WERI-Rb-1 (cell line): ENCODE measurements around the gene DENND2A.
"Not testable (repeated sequence)": the region's sequence is repeated elsewhere in the genome, so short reads cannot be mapped to it uniquely, and the experiment has no call there.

Experiments
- DNase-seq: peaks from one replicate; pipeline ENCODE4 v3.0.0-alpha.2; 2020
- H3K27ac ChIP-seq: fragments of 250-450 bp; sonication (Bioruptor Pico); 2 replicates; pipeline ENCODE4 v1.5.1; 2020; ENCODE audit warnings: mild to moderate bottlenecking, moderate library complexity
- H3K27me3 ChIP-seq: fragments of 250-450 bp; sonication (Bioruptor Pico); 2 replicates; pipeline ENCODE4 v1.5.1; 2021; ENCODE audit warnings: mild to moderate bottlenecking, low read depth, moderate library complexity; ENCODE audit not compliant: insufficient read depth, severe bottlenecking
- H3K36me3 ChIP-seq: fragments of 250-450 bp; sonication (Bioruptor Pico); 2 replicates; pipeline ENCODE4 v1.5.1; 2020; ENCODE audit warnings: mild to moderate bottlenecking, moderate library complexity
- H3K4me3 ChIP-seq: 2 replicates; pipeline ENCODE4 v1.5.1; 2011; ENCODE audit warnings: low read depth, mild to moderate bottlenecking, control low read depth, low read length
- H3K9me3 ChIP-seq: fragments of 250-450 bp; sonication (Bioruptor Pico); 2 replicates; pipeline ENCODE4 v1.5.1; 2021; ENCODE audit warnings: mild to moderate bottlenecking, moderate library complexity; ENCODE audit not compliant: severe bottlenecking
- TF ChIP-seq, protein P1 (sequence below): IDR thresholded peaks from 2 replicates; pipeline ENCODE4 v1.5.1; 2011; ENCODE audit warnings: low read depth, mild to moderate bottlenecking, control low read depth, inconsistent platforms, low read length

Gene DENND2A

DNA sequence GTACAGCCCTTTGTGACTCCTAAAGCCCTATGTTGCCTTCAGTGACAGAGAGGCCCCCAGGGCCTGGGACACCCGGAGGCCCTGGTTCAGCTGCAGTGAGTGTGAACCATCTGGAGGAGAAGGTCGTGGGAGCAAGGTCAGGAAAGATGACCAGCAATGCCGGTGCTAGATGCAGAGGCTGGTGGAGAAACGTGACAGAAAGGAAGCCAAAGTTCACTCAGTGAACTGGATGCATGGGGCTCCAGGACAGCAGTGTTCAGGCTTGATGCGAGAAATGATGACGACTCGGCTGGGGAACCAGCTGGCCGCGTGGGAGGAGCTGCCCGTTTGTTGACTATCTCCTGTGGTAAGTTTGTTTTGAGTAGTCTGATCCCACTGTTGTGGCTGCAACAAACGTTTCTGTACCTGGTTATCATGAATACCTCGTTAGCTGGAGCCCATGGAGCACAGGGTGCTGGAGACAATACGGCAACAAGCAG, 107.2 kb downstream of the DENND2A start:
- Histone ChIP-seq H3K27ac (no peak overlapping the region), H3K4me3 (no peak overlapping the region), H3K36me3 (peaks cover 33% of the 10 kb centered on the region), H3K9me3 (no peaks in the 10 kb centered on the region), H3K27me3 (no peaks in the 10 kb centered on the region)
- DNase-seq = no peak
- TF ChIP-seq, protein P1, sequence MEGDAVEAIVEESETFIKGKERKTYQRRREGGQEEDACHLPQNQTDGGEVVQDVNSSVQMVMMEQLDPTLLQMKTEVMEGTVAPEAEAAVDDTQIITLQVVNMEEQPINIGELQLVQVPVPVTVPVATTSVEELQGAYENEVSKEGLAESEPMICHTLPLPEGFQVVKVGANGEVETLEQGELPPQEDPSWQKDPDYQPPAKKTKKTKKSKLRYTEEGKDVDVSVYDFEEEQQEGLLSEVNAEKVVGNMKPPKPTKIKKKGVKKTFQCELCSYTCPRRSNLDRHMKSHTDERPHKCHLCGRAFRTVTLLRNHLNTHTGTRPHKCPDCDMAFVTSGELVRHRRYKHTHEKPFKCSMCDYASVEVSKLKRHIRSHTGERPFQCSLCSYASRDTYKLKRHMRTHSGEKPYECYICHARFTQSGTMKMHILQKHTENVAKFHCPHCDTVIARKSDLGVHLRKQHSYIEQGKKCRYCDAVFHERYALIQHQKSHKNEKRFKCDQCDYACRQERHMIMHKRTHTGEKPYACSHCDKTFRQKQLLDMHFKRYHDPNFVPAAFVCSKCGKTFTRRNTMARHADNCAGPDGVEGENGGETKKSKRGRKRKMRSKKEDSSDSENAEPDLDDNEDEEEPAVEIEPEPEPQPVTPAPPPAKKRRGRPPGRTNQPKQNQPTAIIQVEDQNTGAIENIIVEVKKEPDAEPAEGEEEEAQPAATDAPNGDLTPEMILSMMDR = no peak

DNA sequence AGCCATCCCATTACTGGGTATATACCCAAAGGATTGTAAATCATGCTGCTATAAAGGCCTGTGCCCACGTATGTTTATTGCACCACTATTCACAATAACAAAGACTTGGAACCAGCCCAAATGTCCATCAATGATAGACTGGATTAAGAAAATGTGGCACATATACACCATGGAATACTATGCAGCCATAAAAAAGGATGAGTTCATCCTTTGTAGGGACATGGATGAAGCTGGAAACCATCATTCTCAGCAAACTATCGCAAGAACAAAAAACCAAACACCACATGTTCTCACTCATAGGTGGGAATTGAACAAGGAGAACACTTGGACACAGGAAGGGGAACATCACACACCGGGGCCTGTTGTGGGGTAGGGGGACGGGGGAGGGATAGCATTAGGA, 111.2 kb downstream of the DENND2A start:
- H3K36me3 ChIP-seq = peaks cover 34% of the 10 kb centered on the region
- not testable (repeated sequence) for H3K27ac ChIP-seq, H3K9me3 ChIP-seq, H3K4me3 ChIP-seq, DNase-seq, H3K27me3 ChIP-seq

DNA sequence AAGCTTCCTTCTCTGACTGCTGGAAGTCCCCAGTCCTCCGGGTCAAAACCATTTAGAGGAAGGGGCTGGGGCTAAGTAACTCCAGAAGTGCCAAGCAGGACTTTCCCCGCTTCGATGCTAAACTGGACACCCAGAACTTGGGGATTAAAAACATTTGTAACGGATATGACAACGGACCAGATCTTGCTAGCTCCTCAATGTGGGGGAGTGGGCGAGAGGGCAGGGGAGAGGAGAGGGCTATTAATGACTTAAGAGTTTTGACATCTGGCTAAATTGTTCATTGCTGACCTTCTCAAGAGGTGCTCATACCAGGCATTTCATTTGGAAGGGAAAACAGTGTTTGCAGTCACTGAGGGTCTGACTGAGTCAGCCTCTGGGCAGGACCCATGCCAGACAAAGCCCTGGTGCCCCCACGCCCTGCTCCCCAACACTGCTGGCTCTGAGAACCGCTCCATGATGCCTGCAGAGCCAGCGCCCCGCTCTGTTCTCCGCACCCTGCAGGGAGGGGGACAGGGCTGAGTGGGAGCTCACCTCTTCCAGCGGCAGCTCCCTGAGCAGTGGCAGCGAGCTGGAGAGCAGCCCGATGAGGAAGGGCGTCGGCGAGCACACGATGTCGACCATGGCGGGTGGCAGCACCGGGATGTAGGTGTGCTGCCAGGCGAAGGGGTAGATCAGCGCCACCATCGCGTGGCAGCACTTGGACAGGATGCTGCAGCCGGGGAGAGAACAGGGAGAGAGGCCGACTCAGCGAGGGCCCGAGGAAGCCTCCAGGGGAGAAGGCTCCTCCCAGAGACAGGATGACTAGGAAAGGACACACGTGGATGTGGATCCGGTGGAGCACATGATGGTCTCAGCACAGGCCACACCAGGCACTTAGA, 113.6 kb downstream of the DENND2A start:
- Histone ChIP-seq H3K4me3 (no peak overlapping the region), H3K27me3 (no peaks in the 10 kb centered on the region), H3K27ac (no peak overlapping the region), H3K36me3 (peaks cover 42% of the 10 kb centered on the region), H3K9me3 (no peaks in the 10 kb centered on the region)
- TF ChIP-seq, protein P1 = no peak
- no peak for DNase-seq

DNA sequence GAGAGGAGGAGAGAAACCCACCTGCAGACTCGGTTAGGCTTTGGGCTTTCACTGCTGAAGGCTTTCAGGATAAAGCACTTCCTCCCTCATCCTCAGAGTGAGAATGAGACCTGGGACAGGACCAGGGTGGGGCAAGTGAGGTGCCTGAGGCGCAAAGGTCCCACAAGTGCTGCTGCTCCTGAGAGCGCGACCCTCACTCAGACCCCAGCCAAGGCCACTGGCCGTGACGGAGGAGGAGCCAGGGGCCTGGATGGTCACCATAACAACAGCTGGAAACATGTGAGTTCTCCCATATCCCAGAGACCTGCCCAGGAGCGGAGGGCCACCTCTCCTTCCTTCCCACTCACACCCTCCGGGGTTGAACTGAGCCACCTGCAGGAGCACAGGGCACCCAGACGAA, 114.4 kb downstream of the DENND2A start:
- H3K4me3 ChIP-seq = no peak overlapping the region
- no peaks in the 10 kb centered on the region for H3K27me3 ChIP-seq
- H3K27ac ChIP-seq = no peak overlapping the region
- H3K9me3 ChIP-seq = no peaks in the 10 kb centered on the region
- peaks cover 50% of the 10 kb centered on the region for H3K36me3 ChIP-seq
- TF ChIP-seq, protein P1 = no peak
- DNase-seq = no peak

DNA sequence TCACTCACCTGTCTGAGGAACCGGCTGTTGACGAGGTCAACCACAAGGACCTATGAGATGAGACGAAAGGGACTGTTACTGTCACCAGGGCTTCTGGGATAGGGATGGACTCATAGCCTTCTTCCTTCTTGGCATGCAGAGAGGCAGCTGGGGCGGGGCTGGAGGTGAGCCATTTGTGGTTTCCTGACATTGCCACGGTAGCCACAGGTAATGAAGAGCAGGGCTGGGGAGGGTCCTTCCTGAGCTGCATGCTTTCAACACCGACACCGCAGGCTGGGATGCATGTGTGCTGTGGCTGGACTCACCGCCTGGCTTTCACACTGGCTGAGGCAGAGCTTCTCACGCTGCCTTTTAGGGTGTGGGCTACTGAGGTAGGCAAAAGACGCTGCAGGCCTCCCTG, 114.9 kb downstream of the DENND2A start:
- Histone ChIP-seq H3K27me3 (no peaks in the 10 kb centered on the region), H3K4me3 (no peak overlapping the region), H3K36me3 (peaks cover 54% of the 10 kb centered on the region), H3K9me3 (no peaks in the 10 kb centered on the region), H3K27ac (no peak overlapping the region)
- DNase-seq = no peak
- TF ChIP-seq, protein P1 = no peak

DNA sequence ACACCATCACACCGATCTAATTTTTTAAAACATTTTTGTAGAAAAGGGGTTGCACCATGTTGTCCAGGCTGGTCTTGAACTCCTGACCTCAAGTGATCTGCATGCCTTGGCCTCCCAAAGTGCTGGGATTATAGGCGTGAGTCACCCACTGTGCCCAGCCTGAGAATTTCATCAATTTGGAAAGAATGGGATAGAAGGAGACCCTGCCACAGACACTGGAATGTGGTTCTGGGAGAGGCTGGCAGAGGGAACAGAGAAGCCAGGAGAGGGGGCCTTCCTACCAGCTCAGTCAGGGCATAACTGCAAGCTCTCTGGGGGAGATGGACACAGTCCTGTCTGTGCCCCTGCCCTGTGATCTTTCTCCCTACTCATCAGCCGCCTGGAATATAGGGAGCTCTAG, 119.2 kb downstream of the DENND2A start:
- no peaks in the 10 kb centered on the region for H3K27me3 ChIP-seq
- no peak for DNase-seq
- H3K4me3 ChIP-seq = no peak overlapping the region
- TF ChIP-seq, protein P1 = no peak
- no peak overlapping the region for H3K27ac ChIP-seq
- no peaks in the 10 kb centered on the region for H3K9me3 ChIP-seq
- H3K36me3 ChIP-seq = peaks cover 71% of the 10 kb centered on the region
